Measurements from ENCODE around the gene RXFP2.

The RXFP2 gene

DNA sequence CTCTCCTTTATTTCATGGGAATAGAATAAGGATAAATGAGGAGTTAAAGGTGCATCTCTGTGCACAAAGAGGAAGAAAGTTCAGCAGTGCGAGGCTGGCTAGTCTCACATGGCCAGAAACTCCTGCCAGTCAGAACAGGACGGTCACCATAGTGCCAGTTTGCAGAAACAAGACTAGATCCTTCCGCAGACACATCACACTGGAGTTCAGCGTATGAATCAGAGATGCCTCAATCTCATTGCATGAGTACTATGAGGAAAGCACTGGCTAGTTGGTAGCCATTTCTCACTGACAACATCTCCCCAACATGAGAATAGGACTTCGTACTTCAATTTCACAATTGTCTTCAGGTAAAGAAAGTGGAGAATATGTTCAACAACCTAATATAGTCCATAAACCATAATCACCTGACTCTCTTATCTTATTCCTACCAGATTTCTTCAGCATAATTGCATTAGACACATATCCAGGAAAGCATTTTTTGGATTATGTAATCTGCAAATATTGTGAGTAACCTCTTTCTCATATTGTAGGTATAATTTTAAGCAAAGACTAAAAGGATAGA lies 34.9 kb downstream of the RXFP2 start:
- Histone ChIP-seq H3K27me3 (no peaks in the 10 kb centered on the region), H3K36me3 (no peaks in the 10 kb centered on the region), H3K4me1 (ENCODE audit: control insufficient read depth in 1 of 2, insufficient read depth in 1 of 2, low read depth in 1 of 2, low read length in 1 of 2) (no peaks in the 10 kb centered on the region), H3K4me3 (ENCODE audit: low read depth in 1 of 2, low read length in 1 of 2) (no peak overlapping the region), H3K9me3 (no peaks in the 10 kb centered on the region), H3K27ac (no peak overlapping the region)
- TF ChIP-seq, protein P1, sequence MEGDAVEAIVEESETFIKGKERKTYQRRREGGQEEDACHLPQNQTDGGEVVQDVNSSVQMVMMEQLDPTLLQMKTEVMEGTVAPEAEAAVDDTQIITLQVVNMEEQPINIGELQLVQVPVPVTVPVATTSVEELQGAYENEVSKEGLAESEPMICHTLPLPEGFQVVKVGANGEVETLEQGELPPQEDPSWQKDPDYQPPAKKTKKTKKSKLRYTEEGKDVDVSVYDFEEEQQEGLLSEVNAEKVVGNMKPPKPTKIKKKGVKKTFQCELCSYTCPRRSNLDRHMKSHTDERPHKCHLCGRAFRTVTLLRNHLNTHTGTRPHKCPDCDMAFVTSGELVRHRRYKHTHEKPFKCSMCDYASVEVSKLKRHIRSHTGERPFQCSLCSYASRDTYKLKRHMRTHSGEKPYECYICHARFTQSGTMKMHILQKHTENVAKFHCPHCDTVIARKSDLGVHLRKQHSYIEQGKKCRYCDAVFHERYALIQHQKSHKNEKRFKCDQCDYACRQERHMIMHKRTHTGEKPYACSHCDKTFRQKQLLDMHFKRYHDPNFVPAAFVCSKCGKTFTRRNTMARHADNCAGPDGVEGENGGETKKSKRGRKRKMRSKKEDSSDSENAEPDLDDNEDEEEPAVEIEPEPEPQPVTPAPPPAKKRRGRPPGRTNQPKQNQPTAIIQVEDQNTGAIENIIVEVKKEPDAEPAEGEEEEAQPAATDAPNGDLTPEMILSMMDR (IDR thresholded peaks at IDR 0.05), result no peak

DNA sequence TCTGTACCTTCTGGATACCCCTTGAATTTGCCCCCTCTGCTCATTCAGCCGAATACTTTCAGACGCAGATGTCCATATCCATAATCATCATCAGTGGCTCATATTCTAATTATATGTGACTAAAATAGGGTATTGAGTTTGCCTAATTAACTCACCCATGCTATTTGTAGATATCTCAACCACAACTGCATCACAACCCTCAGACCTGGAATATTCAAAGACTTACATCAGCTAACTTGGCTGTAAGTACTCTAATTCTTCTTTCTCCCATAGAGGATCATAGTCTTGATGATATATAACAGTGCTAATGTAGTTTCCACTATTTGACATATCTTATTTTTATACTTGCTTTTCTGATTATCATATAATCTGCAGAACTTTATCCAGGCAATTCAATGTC lies 35.8 kb downstream of the RXFP2 start:
- Histone ChIP-seq H3K9me3 (no peaks in the 10 kb centered on the region), H3K27me3 (no peaks in the 10 kb centered on the region), H3K4me1 (ENCODE audit: control insufficient read depth in 1 of 2, insufficient read depth in 1 of 2, low read depth in 1 of 2, low read length in 1 of 2) (no peaks in the 10 kb centered on the region), H3K27ac (no peak overlapping the region), H3K4me3 (ENCODE audit: low read depth in 1 of 2, low read length in 1 of 2) (no peak overlapping the region), H3K36me3 (no peaks in the 10 kb centered on the region)
- TF ChIP-seq, protein P1 (IDR thresholded peaks at IDR 0.05), result no peak

DNA sequence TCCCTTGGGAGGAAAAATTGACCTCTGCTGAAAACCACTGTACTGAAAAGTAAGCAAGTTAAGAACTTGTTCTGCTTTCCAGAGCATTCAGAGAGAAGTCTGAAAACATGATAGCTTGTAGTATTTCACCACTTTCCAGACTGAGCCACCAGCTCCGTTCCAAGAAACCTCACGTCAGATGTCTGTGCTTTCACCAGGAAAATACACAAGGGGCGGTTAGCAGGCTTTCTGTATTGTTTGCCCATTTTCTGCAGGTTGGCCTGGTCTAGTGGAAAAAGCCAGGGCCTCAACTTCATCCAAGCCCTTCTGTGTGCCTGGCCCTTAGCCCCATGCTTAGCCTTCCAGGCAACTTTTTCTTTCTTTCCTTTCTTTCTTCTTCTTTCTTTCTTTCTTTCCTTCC lies 36.4 kb downstream of the RXFP2 start:
- Histone ChIP-seq H3K36me3 (no peaks in the 10 kb centered on the region), H3K4me1 (ENCODE audit: control insufficient read depth in 1 of 2, insufficient read depth in 1 of 2, low read depth in 1 of 2, low read length in 1 of 2) (no peaks in the 10 kb centered on the region), H3K27me3 (no peaks in the 10 kb centered on the region), H3K4me3 (ENCODE audit: low read depth in 1 of 2, low read length in 1 of 2) (no peak overlapping the region), H3K9me3 (no peaks in the 10 kb centered on the region), H3K27ac (no peak overlapping the region)
- TF ChIP-seq, protein P1 (IDR thresholded peaks at IDR 0.05), result no peak

DNA sequence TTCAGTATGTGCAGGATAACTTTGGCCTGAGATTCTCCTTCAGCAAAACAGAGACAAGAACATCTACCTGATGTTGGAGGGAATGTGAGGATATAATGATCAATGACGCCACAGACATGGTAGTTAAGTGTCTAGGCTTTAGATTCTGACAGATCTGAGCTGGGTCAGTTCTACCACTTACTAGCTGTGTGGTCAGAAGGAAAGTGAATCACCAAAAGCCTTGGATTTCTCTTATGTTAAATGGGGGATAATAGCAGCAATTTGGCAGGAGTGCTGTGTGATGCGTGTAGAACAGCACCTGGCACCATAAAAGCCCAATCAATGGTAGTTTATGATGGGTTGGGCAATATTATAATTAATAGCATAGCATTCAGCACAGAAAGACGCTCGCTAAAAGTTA lies 41.7 kb downstream of the RXFP2 start:
- H3K4me1 ChIP-seq (ENCODE audit: control insufficient read depth in 1 of 2, insufficient read depth in 1 of 2, low read depth in 1 of 2, low read length in 1 of 2), result no peaks in the 10 kb centered on the region
- TF ChIP-seq, protein P1 (IDR thresholded peaks at IDR 0.05), result no peak
- no peaks in the 10 kb centered on the region for H3K27me3 ChIP-seq

DNA sequence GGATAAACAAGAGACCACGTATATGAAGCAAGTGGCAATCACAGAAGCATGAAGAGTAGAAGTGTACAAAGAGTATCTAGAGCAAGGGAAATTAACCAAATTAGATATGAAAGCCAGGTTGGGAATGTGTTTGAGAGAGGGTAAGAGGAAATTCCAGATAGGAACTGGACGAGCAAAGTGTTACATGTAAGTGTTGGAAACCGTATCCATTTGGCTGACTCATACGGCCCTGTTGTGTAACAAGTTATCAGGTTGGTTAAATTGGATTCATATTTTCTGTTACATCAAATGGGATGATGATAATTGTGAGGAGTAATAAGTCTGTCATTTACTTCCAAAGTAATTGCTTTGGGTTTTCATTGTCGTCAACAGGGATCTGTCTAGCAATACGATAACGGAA lies 46.7 kb downstream of the RXFP2 start:
- no peaks in the 10 kb centered on the region for H3K27me3 ChIP-seq
- TF ChIP-seq, protein P1 (IDR thresholded peaks at IDR 0.05), result no peak
- no peaks in the 10 kb centered on the region for H3K4me1 ChIP-seq (ENCODE audit: control insufficient read depth in 1 of 2, insufficient read depth in 1 of 2, low read depth in 1 of 2, low read length in 1 of 2)
- no peaks in the 10 kb centered on the region for H3K9me3 ChIP-seq
- H3K4me3 ChIP-seq (ENCODE audit: low read depth in 1 of 2, low read length in 1 of 2), result no peak overlapping the region
- no peaks in the 10 kb centered on the region for H3K36me3 ChIP-seq
- no peak overlapping the region for H3K27ac ChIP-seq

More for the DNA sequence above, 41.7 kb downstream of the RXFP2 start:
- Histone ChIP-seq H3K4me3 (ENCODE audit: low read depth in 1 of 2, low read length in 1 of 2) (no peak overlapping the region), H3K9me3 (no peaks in the 10 kb centered on the region), H3K36me3 (no peaks in the 10 kb centered on the region), H3K27ac (no peak overlapping the region)

DNA sequence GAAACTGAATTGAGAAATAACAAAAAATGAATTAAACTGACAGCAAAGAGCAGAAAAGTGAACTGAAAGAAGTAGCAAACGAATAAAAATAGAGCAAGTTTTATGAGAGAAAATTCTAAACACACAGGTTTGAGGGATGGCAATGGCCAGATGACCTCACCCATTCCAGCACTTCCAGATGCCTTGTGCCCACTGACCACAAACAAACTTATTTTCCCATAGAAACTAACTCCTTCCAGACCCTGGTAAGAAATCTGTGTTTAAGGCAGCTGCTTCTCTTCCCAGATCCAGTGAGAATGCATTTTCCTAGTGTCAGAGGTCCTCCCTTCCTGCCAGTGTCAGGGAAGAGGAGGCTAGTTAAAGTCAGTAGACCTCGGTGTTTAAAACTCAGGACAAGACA lies 51.7 kb downstream of the RXFP2 start:
- no peaks in the 10 kb centered on the region for H3K27me3 ChIP-seq
- no peak overlapping the region for H3K27ac ChIP-seq
- no peaks in the 10 kb centered on the region for H3K4me1 ChIP-seq (ENCODE audit: control insufficient read depth in 1 of 2, insufficient read depth in 1 of 2, low read depth in 1 of 2, low read length in 1 of 2)
- H3K36me3 ChIP-seq, result no peaks in the 10 kb centered on the region
- no peak overlapping the region for H3K4me3 ChIP-seq (ENCODE audit: low read depth in 1 of 2, low read length in 1 of 2)
- no peaks in the 10 kb centered on the region for H3K9me3 ChIP-seq
- TF ChIP-seq, protein P1 (IDR thresholded peaks at IDR 0.05), result no peak
